NCI-H1694 treated with DMSO at 0.1 percent for 48 hours (cell line): ENCODE results near the gene DLX1.
A peak's percentile ranks its signal among the peaks of the same experiment; 100 is the strongest.

ENCODE experiments used
- DNase-seq: peaks from one replicate; lab custom pipeline; 2025; lab: John Stamatoyannopoulos, UW

The DLX1 gene

GRCh38 chr2:172087207-172087779 lies 2.0 kb downstream of the DLX1 start:
- DNase-seq: no peak

DNA sequence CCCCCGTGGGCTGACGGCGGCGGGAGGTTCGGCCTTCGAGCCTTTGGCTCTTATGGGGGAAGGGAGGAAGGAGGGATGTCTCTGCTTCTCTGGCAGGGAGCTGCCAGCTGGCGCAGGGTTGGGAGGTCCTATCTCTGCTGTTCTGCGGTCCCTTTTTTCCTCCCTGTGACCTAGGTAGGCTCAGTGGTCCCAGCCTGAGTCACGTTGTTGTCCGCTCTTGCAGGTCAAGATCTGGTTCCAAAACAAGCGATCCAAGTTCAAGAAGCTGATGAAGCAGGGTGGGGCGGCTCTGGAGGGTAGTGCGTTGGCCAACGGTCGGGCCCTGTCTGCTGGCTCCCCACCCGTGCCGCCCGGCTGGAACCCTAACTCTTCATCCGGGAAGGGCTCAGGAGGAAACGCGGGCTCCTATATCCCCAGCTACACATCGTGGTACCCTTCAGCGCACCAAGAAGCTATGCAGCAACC lies 2.5 kb downstream of the DLX1 start:
- DNase-seq: no peak

GRCh38 chr2:172088245-172089004 lies 3.1 kb downstream of the DLX1 start:
- no peak for DNase-seq

- DNase-seq: no peak
These were observed 3.7 kb downstream of the DLX1 start for GRCh38 chr2:172089005-172089504.

DNA sequence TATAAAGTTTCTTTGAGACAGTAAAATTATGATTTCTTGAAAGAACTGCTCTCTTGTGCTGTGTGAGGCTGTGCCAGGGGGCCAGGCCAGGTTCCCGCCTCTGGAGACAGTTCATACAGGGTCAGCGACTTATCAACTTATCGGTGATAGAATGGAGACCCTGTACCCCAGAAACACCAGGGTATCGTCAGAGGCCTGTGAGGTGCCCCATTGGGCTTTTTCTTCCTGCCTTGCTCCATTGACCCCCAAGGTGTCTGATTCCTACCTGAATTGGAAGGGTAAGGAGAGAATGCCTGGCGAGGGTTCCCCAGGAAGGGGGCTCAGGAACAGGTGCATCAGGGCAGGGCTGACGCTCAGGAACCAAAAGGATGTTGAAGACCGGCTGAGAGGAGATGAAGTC lies 4.3 kb downstream of the DLX1 start:
- no peak for DNase-seq

- no peak for DNase-seq
These were observed 5.0 kb downstream of the DLX1 start for GRCh38 chr2:172090044-172090961.

GRCh38 chr2:172091000-172091641 lies 5.8 kb downstream of the DLX1 start:
- DNase-seq: no peak

GRCh38 chr2:172091761-172092566 lies 6.7 kb downstream of the DLX1 start:
- no peak for DNase-seq

DNA sequence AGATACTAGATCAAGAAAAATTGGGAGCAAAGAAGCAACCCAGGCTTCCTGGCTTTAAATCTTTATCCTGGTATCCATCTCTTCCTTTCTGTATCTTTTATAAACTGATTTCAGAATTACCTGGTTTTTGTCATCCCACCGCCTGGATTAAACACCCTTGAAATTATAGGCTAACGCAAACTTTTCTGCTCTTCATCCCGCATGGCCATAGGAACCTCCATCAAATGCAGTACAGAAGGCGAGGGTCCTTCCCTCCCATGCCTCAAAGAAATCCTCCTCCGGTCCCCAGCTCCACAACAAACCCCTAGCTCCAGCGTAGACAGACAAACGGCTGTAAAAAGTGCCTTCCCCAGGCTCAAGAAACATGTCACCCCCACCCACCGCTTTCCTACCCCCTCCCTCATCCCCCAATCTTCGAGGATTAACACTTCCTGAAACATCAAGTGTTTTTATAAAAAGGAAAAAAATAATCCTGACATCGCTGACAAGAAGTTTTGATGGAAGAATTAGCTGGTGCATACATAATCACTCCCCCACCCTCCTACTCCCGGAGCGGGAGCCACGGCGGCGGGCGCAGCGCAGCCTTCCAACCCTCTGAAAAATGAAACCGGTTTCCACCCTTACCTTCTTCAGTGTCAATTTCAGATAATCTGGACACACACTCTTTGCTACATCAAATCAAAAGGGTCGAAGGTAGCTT lies 7.6 kb downstream of the DLX1 start:
- no peak for DNase-seq

- DNase-seq: no peak
These were observed 8.3 kb downstream of the DLX1 start for GRCh38 chr2:172093416-172094293.

DNA sequence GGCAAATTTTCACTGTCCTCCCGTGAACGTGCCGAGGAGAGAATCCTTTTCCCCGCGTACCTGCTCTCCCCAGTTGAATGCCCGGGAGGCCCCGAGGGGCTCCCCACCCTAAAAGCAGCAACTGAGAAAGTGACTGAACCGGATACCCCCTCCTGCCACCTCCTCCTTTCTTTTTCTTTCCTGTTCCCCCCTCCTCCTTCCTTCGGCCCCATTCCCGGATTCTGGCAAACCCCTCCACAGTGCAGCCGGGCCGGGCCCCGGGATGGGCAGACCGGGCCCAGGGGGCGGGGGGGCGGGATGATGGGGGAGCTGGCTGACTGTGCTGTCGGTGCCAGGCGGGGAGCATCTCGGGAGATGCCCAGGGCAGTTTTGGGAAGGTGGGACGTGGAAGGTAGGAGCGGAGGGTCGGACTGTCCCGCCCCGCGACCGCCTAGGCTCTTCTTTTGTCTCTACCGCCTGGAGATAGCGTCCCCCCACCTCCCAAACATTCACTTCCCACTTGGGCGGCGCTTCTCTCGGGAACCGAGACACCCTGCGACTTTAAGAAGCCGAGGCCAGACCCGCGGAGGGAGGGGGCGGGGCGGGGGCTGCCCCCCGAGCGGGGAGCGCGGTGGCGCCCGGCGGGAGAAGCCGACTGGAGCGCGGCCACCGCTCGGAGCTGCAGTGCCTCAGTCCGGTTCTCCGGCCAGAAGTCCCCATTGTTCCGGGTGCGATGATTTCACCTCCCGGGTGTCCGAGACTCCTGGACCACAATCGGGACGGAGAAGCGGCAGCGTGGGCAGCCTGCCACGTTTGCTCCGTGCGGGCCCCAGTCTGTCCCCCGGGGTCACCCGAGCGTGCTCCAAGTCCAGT lies 9.2 kb downstream of the DLX1 start:
- no peak for DNase-seq

DNA sequence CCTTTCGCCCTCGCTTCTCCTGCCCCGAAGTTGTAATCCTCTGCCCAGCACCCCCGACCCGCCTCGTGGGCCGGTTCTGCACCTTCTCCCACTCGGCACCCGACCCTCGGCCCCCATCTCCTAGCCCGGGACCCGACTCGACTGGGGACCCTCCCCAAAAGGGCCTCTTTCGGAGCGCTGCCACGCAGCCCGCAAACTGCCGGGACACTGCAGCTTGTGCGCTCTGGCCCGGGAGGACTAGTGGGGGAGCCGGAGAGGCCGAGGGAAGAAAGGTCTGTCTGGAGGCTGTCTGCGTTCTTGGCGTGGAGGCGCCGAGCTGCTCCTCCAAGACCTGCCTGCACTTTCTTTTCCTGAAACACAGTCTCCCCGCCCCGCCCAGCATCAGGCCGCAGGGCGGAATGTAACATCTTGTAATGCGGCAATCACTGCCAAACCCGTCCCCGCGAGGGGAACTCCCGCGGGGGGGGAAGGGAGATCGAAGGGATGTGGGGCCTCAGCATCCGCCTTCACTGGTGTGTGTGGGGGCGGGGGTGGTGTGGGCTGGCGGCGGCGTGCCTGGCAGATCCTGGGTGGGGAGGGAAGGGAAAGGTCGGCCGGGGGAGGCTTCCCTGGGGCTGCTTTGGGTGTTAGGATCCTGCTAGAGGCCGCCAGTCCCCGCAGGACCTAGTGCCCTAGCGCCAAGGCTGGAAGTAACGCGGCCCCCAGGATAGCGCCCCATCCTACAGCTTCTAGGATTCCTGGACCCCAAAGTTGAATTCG lies 10.0 kb downstream of the DLX1 start:
- peak; percentile 17 for DNase-seq

GRCh38 chr2:172095905-172096625 lies 10.8 kb downstream of the DLX1 start:
- peak; percentile 61 for DNase-seq

- DNase-seq: peak; percentile 68
These were observed 11.6 kb downstream of the DLX1 start for GRCh38 chr2:172096626-172097547.

DNA sequence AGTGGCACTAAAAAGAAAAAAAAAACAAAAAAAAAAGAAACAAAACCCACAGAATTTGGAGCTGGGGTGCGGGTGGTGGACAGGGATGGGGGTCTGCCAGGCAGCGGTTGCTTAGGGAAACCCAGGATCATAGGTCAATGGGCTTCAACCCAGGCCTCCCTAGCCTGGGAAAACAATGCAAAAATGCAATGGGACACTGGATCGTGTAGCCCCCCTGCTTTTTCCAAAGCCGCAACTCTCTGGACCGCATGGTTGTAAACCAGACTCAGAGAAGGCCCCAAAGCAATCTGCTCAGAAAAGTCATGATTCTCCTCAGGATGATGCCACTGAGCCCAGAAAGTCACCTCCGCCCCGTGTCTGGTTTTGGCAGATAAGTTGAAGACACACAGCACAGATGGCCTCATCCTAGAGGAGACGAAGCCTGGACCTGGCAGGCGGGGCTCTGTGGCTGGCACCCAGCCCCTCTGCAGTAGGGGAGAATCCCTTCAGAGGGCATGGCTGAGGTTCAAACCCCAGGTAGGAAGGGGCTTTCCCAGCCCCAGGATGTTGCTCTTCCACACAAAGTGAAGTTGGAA lies 12.3 kb downstream of the DLX1 start:
- peak; percentile 68 for DNase-seq

GRCh38 chr2:172098287-172098649 lies 13.0 kb downstream of the DLX1 start:
- no peak for DNase-seq
